Glutamatergic neuron (in vitro differentiated cells): ENCODE measurements around the gene FAIM2. TPM values are rescaled to one million over a fixed set of nuclear protein-coding genes. Genes with fewer than 3 reads are reported as not detected.

Source experiments
- DNase-seq: peaks from one replicate; pipeline ENCODE4 v3.0.0; 2022
- H3K27ac Mint-ChIP-seq: one replicate; pipeline ENCODE4 v1.8.0; 2020; ENCODE audit warnings: mild to moderate bottlenecking, mixed read lengths, inconsistent platforms; ENCODE audit not compliant: unreplicated experiment
- H3K27me3 Mint-ChIP-seq: one replicate; pipeline ENCODE4 v1.8.0; 2020; ENCODE audit warnings: mild to moderate bottlenecking, moderate library complexity, mixed read lengths, inconsistent platforms; ENCODE audit not compliant: unreplicated experiment
- H3K36me3 Mint-ChIP-seq: one replicate; pipeline ENCODE4 v1.8.0; 2020; ENCODE audit warnings: mild to moderate bottlenecking, mixed read lengths, inconsistent platforms; ENCODE audit not compliant: unreplicated experiment
- H3K4me1 Mint-ChIP-seq: one replicate; pipeline ENCODE4 v1.8.0; 2020; ENCODE audit warnings: mild to moderate bottlenecking, low read depth, mixed read lengths, inconsistent platforms; ENCODE audit not compliant: unreplicated experiment
- H3K4me3 Mint-ChIP-seq: one replicate; pipeline ENCODE4 v1.8.0; 2020; ENCODE audit warnings: mild to moderate bottlenecking, mixed read lengths, inconsistent platforms; ENCODE audit not compliant: unreplicated experiment
- H3K9me3 Mint-ChIP-seq: one replicate; pipeline ENCODE4 v1.8.0; 2020; ENCODE audit warnings: mild to moderate bottlenecking, moderate library complexity, mixed read lengths, inconsistent platforms; ENCODE audit not compliant: unreplicated experiment
- CTCF ChIP-seq: fragments of 200-600 bp; sonication (generic); IDR thresholded peaks from one replicate; pipeline ENCODE4 v1.5.0; 2021; ENCODE audit not compliant: partially characterized antibody, unreplicated experiment
- total RNA-seq: library from RNA; stranded (reverse); fragmentation: NEBNext Ultra II Directional; extraction: Animal tissue kit (Norgen Biotek cat#: 25700); gene quantifications from one replicate; pipeline ENCODE4 v1.2.1, GENCODE V29; 2021; ENCODE audit not compliant: unreplicated experiment

FAIM2 gene
- total RNA-seq, 1 donor from 2014 or later, result 3.5 TPM

- no peak for DNase-seq
- Mint-ChIP-seq H3K27ac (no peak overlapping the region), H3K4me1 (peaks cover 6% of the 10 kb centered on the region), H3K4me3 (no peak overlapping the region), H3K9me3 (no peaks in the 10 kb centered on the region), H3K36me3 (no peaks in the 10 kb centered on the region), H3K27me3 (no peaks in the 10 kb centered on the region)
- no peak for TF ChIP-seq CTCF
These were observed 42.8 kb upstream of the FAIM2 start for GRCh38 chr12:49946497-49946896.

GRCh38 chr12:49946086-49946485, 42.4 kb upstream of the FAIM2 start:
- DNase-seq, result no peak
- no peak for TF ChIP-seq CTCF
- Mint-ChIP-seq H3K27ac (peak overlapping the region; percentile 30), H3K27me3 (no peaks in the 10 kb centered on the region), H3K36me3 (no peaks in the 10 kb centered on the region), H3K4me1 (peaks cover 6% of the 10 kb centered on the region), H3K4me3 (peak overlapping the region; percentile 22), H3K9me3 (no peaks in the 10 kb centered on the region)

GRCh38 chr12:49945394-49946080, 41.8 kb upstream of the FAIM2 start:
- Mint-ChIP-seq H3K36me3 (no peaks in the 10 kb centered on the region), H3K4me3 (peak overlapping the region; percentile 80), H3K27ac (no peak overlapping the region), H3K9me3 (peaks cover under 1% of the 10 kb centered on the region), H3K27me3 (peaks cover 4% of the 10 kb centered on the region), H3K4me1 (peaks cover 6% of the 10 kb centered on the region)
- DNase-seq, result peak; percentile 90
- TF ChIP-seq CTCF, result peak; percentile 85

- no peaks in the 10 kb centered on the region for H3K36me3 Mint-ChIP-seq
- peaks cover 4% of the 10 kb centered on the region for H3K4me1 Mint-ChIP-seq
- peaks cover 3% of the 10 kb centered on the region for H3K9me3 Mint-ChIP-seq
- DNase-seq, result no peak
- H3K27me3 Mint-ChIP-seq, result peaks cover 4% of the 10 kb centered on the region
- no peak overlapping the region for H3K27ac Mint-ChIP-seq
- H3K4me3 Mint-ChIP-seq, result no peak overlapping the region
- TF ChIP-seq CTCF, result no peak
These were observed 41.0 kb upstream of the FAIM2 start for GRCh38 chr12:49944718-49945117.

GRCh38 chr12:49944046-49944445, 40.3 kb upstream of the FAIM2 start:
- DNase-seq, result no peak
- Mint-ChIP-seq H3K27me3 (peaks cover 4% of the 10 kb centered on the region), H3K36me3 (no peaks in the 10 kb centered on the region), H3K9me3 (peaks cover 3% of the 10 kb centered on the region), H3K4me1 (peaks cover 4% of the 10 kb centered on the region), H3K27ac (no peak overlapping the region), H3K4me3 (no peak overlapping the region)
- TF ChIP-seq CTCF, result no peak
